NCI-H774 (cell line): ENCODE measurements around the gene KHDRBS1.
"Not testable (repeated sequence)": the region's sequence is repeated elsewhere in the genome, so short reads cannot be mapped to it uniquely, and the experiment has no call there.

Source experiments
- DNase-seq: peaks from one replicate; lab custom pipeline; 2025; lab: John Stamatoyannopoulos, UW

Gene KHDRBS1

GRCh38 chr1:32013386-32014198, at the start of gene KHDRBS1:
Gene KHDRBS1, plus strand, starts transcription at chr1:32013868. Its CDS starts 128 bp downstream, at chr1:32013996.
- peak; percentile 100 for DNase-seq

- no peak for DNase-seq
These were observed 42.8 kb upstream of the KHDRBS1 start for GRCh38 chr1:31970873-31971272.

DNA sequence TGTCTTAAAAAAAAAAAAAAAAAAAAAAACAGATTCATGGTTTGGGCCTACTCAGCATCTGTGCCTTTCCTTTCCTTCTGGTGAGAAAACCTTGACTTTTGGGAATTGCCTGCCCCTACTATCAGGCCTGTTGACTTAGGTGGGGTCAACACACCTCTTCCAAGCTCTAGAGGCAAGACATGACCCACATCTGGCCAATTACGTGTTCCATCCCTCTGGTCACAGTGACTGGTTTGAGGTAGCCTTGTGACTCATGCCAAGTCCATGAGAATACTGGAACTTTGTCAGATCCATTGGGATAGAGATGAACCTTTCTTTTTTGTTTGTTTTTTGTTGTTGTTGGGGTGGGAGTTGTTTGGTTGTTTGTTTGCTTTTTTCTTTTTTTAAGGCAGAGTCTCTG, 37.3 kb upstream of the KHDRBS1 start:
- DNase-seq: no peak

- no peak for DNase-seq
These were observed 36.1 kb upstream of the KHDRBS1 start for GRCh38 chr1:31977385-31978131.

GRCh38 chr1:31978843-31979400, 34.7 kb upstream of the KHDRBS1 start:
- DNase-seq: no peak

DNA sequence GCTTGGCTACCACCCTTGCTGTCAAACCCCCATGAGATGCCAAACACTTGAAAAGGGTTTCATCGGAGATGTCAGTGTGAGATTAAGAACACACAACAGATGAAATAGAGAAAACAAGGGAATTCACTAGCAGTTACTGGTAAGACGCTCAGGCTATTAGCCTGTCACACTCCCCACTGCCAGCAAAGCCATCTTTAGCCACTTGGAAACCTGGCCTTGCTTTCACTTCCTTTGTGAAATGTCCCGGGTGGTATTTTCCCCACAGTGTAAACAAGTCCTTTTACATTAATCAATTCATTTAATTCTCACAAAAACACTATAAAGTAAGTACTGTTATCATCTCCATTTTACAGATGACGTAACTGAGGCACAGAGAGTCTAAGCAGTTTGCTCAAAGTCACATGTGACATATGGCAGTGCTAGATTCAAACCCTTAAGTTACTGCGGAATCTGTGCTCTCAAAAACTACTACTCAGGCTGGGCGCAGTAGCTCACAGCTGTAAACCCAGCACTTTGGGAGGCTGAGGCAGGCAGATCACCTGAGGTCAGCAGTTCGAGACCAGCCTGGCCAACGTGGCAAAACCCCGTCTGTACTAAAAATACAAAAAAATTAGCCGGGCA, 32.7 kb upstream of the KHDRBS1 start:
- no peak for DNase-seq

DNA sequence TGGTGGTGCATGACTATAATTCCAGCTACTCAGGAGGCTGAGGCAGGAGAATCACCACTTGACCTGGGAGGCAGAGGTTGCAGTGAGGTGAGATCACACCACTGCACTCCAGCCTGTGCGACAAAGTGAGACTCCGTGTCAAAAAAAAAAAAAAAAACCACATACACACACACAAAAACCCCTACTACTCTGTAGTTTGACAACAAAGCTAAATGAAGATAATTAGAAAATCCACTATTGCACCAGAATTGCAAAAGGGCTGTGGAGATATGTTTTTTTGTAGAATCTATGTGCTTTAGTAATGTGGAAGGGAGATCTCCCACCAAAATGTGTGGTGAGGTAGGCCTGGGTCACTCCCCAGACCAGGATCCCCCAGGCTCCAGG, 32.2 kb upstream of the KHDRBS1 start:
- no peak for DNase-seq

DNA sequence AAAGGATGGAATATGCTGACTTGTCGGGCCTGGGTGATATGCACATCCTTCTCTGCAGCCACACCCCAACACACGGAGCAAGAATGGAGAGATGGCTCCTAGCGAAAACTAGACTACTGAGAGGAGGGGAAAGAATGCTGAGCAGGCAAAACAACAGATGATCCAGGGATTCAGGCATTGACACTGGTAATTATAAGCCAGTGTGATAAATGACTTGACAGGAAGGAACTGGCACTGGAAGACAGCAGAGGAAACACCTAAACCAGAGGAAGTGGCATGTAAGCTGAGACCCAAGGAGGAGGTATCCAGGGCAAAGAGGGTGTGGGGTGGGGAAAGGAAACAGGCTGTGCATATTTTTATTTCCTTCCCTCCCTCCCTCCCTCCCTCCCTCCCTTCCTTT, 31.7 kb upstream of the KHDRBS1 start:
- DNase-seq: no peak

GRCh38 chr1:31984419-31985347, 29.0 kb upstream of the KHDRBS1 start:
- no peak for DNase-seq

GRCh38 chr1:31985430-31985829, 28.2 kb upstream of the KHDRBS1 start:
- no peak for DNase-seq

DNA sequence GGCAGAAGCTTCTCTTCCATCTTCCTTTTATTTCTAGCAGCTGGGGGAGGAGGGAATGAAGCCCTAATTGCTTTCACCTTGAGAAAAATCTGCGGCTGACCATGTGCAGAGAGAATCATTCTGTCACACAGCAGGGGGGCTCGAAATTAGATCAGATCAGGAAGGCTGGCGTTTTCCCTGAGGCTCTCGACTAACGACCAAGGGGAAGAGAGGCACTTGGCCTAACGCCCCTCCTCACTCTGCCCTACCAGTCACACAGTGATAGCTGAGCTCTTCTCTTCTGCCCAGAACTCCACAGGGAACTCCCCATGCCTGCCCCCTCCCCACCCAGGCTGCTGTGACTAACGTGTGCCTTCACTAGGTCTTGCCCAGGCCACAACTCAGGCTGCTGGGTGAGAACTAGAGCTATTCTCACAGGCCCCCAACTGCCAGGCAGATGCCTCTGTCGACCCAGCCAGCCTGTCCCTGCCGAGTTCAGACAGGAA, 26.5 kb upstream of the KHDRBS1 start:
- DNase-seq: no peak

DNA sequence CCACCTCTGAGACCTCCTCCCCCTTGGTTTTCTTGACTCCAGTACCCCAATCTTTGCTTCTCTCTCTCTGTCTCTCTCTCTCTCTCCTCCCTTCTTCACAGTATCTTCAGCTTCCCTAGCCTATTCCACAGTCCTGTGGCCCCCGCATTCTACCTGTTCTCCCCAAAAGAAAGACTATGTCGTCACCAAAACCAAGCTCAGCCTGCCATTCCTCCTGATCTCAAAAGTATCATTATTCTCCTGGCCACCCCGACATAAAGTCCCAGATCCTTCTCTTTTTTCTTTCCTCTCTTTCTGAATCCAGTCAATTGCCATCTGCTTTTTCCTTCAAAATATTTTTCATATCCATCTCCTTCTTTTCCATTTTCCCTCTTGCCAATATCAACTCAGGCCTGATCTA, 23.7 kb upstream of the KHDRBS1 start:
- no peak for DNase-seq

GRCh38 chr1:31991182-31991581, 22.5 kb upstream of the KHDRBS1 start:
- no peak for DNase-seq

GRCh38 chr1:31995263-31995662, 18.4 kb upstream of the KHDRBS1 start:
- no peak for DNase-seq

DNA sequence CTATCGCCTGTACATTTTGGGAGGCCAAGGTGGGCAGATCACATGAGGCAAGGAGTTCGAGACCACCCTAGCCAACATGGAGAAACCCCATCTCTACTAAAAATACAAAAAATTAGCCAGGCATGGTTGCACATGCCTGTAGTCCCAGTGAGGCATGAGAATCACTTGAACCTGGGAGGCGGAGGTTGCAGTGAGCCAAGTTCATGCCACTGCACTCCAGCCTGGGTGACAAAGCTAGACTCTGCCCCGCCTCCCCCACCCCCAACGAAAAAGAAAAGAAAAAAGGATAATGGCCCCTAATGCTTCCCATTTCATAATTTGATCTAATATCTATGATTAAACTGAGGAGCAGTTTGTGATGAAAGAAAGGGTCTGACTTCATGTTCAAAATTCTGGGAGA, 17.5 kb upstream of the KHDRBS1 start:
- DNase-seq: not testable (repeated sequence)

GRCh38 chr1:32001863-32002262, 11.8 kb upstream of the KHDRBS1 start:
- no peak for DNase-seq

GRCh38 chr1:32002285-32002684, 11.4 kb upstream of the KHDRBS1 start:
- not testable (repeated sequence) for DNase-seq

GRCh38 chr1:32005522-32005921, 8.1 kb upstream of the KHDRBS1 start:
- DNase-seq: no peak

GRCh38 chr1:32007591-32007940, 6.1 kb upstream of the KHDRBS1 start:
- DNase-seq: no peak

DNA sequence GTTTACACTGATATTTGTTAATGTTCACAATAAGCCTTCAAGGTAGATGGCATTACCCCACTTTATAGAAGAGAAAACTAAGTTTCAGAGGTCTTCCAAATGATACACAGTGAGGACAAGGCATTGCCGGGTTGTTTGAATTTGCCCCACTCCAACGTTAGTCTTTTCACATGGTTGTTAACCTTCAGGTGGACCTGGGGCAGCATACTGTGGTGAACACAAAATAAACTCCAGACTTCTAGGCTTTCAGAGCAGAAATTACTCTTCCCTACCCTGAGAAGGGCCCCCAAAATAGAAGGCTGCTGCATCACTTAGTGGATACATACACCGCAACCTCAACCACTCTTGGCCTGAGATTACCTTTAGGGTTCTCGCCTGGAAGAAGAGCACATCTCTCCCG, 3.4 kb upstream of the KHDRBS1 start:
- no peak for DNase-seq

DNA sequence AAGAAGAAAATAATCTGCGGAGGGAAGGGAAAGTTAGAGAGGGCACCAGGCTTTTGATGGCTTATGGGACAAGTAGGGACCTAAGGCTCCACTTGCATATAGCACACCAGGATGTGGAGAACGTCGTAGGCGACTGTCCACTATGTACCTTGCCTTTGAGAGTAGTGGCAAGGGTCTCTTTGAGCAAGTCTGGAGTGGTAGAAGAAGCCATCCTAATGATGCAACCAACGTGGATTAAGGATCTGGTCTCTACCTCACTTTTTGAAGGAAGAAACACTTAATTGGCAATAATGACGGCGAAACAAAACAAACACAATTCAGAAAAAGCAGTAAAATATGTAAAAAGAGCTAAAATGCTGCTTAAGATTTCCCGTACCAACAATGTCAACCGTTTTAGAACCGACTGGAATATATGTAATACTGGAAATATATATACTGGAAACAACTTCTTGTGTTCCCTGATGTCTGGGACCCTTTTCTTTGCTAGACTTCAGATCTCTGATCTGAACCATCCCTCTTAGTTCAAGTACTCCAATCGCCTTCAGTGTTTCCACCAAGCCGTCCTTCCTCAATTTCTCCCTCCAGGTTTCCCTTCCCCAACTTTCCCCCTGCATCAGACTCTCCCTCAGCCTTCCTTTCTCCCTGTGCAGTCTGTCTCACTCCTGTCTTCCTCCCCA, 821 bp upstream of the KHDRBS1 start:
- no peak for DNase-seq
